MV-4-11 (cell line): ENCODE measurements around the gene PARL.
A peak's percentile ranks its signal among the peaks of the same experiment; 100 is the strongest.

Experiments used
- DNase-seq: peaks from one replicate; lab custom pipeline; 2025; lab: John Stamatoyannopoulos, UW

Gene PARL, protein sequence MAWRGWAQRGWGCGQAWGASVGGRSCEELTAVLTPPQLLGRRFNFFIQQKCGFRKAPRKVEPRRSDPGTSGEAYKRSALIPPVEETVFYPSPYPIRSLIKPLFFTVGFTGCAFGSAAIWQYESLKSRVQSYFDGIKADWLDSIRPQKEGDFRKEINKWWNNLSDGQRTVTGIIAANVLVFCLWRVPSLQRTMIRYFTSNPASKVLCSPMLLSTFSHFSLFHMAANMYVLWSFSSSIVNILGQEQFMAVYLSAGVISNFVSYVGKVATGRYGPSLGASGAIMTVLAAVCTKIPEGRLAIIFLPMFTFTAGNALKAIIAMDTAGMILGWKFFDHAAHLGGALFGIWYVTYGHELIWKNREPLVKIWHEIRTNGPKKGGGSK

DNA sequence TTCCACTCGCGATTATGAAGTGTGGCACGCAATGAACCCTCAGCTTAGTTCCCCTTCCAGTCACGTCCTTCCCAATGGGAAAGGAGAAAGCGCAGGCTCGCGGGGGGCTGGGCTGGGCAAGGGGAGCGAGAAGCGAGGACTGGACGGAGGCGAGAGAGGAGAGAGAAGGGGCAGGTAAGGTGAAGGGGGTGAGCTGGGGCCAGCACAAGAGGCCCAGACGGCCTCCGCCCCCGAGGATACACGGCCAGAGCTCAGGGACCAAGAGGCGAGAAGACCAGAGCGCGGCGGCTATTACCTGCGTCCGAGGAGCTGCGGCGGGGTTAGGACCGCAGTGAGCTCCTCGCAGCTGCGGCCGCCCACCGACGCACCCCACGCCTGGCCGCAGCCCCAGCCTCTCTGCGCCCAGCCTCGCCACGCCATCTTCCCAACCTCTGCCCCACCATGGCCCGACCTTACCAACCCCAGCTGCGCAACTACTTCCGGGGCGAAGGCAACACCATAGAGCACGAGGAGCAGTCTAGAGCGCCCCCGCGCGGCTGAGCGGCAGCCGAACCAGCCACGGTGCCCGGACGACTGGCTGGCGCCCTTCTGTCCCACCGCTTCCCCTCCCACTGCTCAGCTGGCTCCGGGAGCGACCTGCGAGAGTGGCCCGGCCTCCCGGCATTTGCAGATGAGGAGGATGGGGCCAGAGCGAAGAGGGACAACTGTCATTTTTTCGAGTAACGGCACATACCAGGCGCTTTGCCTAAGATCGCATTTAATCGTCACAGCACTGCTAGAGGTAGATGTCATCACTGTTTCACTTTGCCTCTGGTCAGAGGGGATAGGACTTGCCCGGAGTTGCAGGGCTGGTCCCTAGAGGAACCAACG lies at the start of gene PARL:
Gene PARL (minus strand): TSS at position 454 of the 870 bp plus-strand sequence. CDS start 34 bp downstream, at position 420.
- peak; percentile 91 for DNase-seq

- no peak for DNase-seq
Measured at GRCh38 chr3:183933160-183933559, 48.5 kb upstream of the PARL start.

GRCh38 chr3:183931881-183932280 lies 47.2 kb upstream of the PARL start:
- no peak for DNase-seq

DNA sequence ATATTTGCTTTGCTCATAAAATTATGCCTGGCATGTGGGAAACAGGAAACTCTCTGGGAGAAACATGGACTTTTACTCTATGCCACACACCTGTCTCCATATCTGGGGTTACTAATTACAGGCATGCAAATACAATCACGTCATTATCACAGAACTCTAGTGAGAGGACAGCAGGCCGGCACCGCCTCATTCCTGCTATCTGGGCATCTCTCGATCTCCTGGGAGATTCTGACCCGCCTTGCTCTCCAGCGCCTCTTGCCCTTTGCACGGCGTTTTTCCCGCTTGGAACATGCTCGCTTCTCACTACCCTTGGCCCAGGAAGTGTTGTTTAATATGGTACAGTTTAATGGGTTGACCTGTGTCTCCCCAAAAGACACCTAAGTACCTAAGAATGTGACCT lies 45.4 kb upstream of the PARL start:
- no peak for DNase-seq

- DNase-seq = no peak
Measured at GRCh38 chr3:183927059-183927458, 42.4 kb upstream of the PARL start.

- no peak for DNase-seq
Measured at GRCh38 chr3:183924956-183925355, 40.3 kb upstream of the PARL start.

- DNase-seq = no peak
Measured at GRCh38 chr3:183924543-183924942, 39.9 kb upstream of the PARL start.

- DNase-seq = peak; percentile 19
Measured at GRCh38 chr3:183922421-183922820, 37.7 kb upstream of the PARL start.

- DNase-seq = no peak
Measured at GRCh38 chr3:183921096-183921495, 36.4 kb upstream of the PARL start.

- DNase-seq = no peak
Measured at GRCh38 chr3:183920416-183920815, 35.7 kb upstream of the PARL start.

GRCh38 chr3:183918178-183918577 lies 33.5 kb upstream of the PARL start:
- no peak for DNase-seq

DNA sequence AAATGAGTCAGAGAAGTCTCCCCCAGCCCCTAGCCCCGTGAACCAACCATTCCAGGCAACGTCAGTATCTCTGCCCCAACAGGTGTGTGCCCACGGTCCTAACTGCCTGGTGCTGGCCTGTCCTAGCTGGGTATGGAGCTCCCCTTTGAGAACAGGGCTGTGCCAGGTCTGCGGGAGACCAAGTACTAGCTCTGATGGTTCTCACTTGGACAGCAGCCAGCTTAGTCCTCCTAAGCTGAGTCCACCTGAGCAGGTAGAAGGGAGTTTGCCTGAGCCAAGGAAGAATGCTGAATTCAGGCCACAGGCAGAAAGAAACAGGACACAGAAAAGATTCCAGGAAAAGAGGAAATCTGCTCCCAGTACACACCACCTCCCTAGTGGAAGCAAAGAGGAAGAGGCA lies 33.1 kb upstream of the PARL start:
- no peak for DNase-seq

DNA sequence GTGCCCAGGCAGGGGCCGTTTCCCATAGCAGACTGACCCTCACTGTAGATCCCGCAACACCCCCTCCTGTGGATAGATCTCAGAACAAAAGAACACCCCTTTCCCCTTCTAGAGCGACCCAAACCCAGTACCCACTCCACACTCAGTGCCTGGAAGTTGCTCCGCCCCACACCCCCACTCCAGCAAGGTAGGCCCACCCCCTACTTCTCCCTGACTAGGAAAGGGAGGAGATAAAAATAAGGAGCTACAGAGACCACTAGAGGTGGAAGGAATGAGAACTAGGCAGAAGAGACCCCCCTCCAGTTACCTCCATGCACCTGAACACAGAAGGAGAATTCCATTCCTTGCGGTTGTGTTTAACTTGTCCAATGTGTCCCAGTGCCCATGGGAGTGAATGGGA lies 30.2 kb upstream of the PARL start:
- DNase-seq = no peak

- DNase-seq = no peak
Measured at GRCh38 chr3:183913580-183913920, 28.9 kb upstream of the PARL start.

- DNase-seq = no peak
Measured at GRCh38 chr3:183912895-183913579, 28.4 kb upstream of the PARL start.

GRCh38 chr3:183911763-183912506 lies 27.3 kb upstream of the PARL start:
- no peak for DNase-seq

- no peak for DNase-seq
Measured at GRCh38 chr3:183911087-183911486, 26.4 kb upstream of the PARL start.

GRCh38 chr3:183909030-183909600 lies 24.4 kb upstream of the PARL start:
- DNase-seq = no peak

- no peak for DNase-seq
Measured at GRCh38 chr3:183907911-183908331, 23.2 kb upstream of the PARL start.

GRCh38 chr3:183907176-183907575 lies 22.5 kb upstream of the PARL start:
- no peak for DNase-seq

- DNase-seq = no peak
Measured at GRCh38 chr3:183906234-183906921, 21.7 kb upstream of the PARL start.
